GM18951 (cell line): ENCODE data around the gene PPP1R26.
A peak's percentile ranks its signal among the peaks of the same experiment; 100 is the strongest.

Experiments
- POLR2A ChIP-seq: IDR thresholded peaks from 4 replicates; pipeline ENCODE4 v1.6.1; 2011; ENCODE audit warnings: mild to moderate bottlenecking; ENCODE audit not compliant: insufficient read length, insufficient read depth; ENCODE audit errors: extremely low read depth
- in situ Hi-C: fragments of 300-500 bp; cut with MboI; formaldehyde crosslinking; loops from one replicate; pipeline ENCODE4 v1.12.0; 2022; ENCODE audit warnings: low sequenced_read_pairs, mixed read lengths, inconsistent platforms; ENCODE audit not compliant: unreplicated experiment

PPP1R26 gene

GRCh38 chr9:135488013-135488330 is 8.4 kb downstream of the PPP1R26 start:
- TF ChIP-seq POLR2A, result no peak
- in situ Hi-C loops, result no loop called here

GRCh38 chr9:135488527-135488926 is 8.9 kb downstream of the PPP1R26 start:
- in situ Hi-C loops, result no loop called here
- TF ChIP-seq POLR2A, result no peak

- in situ Hi-C loops, result no loop called here
- no peak for TF ChIP-seq POLR2A
Measured at GRCh38 chr9:135489188-135489906, 9.8 kb downstream of the PPP1R26 start.

GRCh38 chr9:135490166-135490870 is 10.7 kb downstream of the PPP1R26 start:
- no peak for TF ChIP-seq POLR2A
- in situ Hi-C loops, result no loop called here

GRCh38 chr9:135490980-135491464 is 11.4 kb downstream of the PPP1R26 start:
- TF ChIP-seq POLR2A, result no peak
- in situ Hi-C loops, result no loop called here

GRCh38 chr9:135491764-135492163 is 12.2 kb downstream of the PPP1R26 start:
- TF ChIP-seq POLR2A, result no peak
- in situ Hi-C loops, result no loop called here

- in situ Hi-C loops, result no loop called here
- TF ChIP-seq POLR2A, result no peak
Measured at GRCh38 chr9:135492886-135493669, 13.5 kb downstream of the PPP1R26 start.

GRCh38 chr9:135494791-135495559 is 15.4 kb downstream of the PPP1R26 start:
- TF ChIP-seq POLR2A, result no peak
- in situ Hi-C loops, result no loop called here

- in situ Hi-C loops, result no loop called here
- TF ChIP-seq POLR2A, result no peak
Measured at GRCh38 chr9:135498381-135499126, 19.0 kb downstream of the PPP1R26 start.

- in situ Hi-C loops, result no loop called here
- TF ChIP-seq POLR2A, result no peak
Measured at GRCh38 chr9:135499326-135500070, 19.9 kb downstream of the PPP1R26 start.

- in situ Hi-C loops, result no loop called here
- TF ChIP-seq POLR2A, result no peak
Measured at GRCh38 chr9:135500071-135500524, 20.5 kb downstream of the PPP1R26 start.

- peak; percentile 79 for TF ChIP-seq POLR2A
Measured at GRCh38 chr9:135500525-135501260, 21.1 kb downstream of the PPP1R26 start, which contains the start of gene MRPS2. TSS of gene MRPS2 (plus strand) at chr9:135500682. CDS start at chr9:135500711, 29 bp downstream.

More at GRCh38 chr9:135500525-135501260, 21.1 kb downstream of the PPP1R26 start, which contains the start of gene MRPS2:
- in situ Hi-C loops, result no loop called here
